ENCODE results near the gene ZNF157. TPM values are rescaled to one million over a fixed set of nuclear protein-coding genes. Genes with fewer than 3 reads are reported as not detected.
A peak's percentile ranks its signal among the peaks of the same experiment; 100 is the strongest.

Gene ZNF157
- total RNA-seq, 1 experiment from 2014 or later = 0.44 TPM

DNA sequence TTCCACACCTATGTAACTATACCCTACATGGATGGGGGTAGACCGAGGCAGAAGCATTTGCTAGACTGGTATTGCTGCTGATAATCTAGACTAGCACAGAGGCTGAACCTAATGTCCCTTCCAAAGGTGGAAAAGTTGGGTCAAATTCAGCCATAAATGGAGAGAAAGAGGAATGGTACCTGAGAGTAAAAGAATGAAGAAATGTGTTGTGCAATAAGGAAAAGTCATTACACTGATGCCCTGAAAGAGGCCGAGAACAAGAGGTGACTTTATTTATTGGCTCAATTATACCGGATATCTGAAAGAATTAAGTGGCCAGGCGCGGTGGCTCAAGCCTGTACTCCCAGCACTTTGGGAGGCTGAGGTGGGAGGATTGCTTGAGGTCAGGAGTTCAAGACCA, 60.5 kb downstream of the ZNF157 start:
- in situ Hi-C loops (cut with HindIII; ENCODE audit: low sequenced_read_pairs) = no loop called here
- no peak for DNase-seq (ENCODE audit: low spot score)

DNA sequence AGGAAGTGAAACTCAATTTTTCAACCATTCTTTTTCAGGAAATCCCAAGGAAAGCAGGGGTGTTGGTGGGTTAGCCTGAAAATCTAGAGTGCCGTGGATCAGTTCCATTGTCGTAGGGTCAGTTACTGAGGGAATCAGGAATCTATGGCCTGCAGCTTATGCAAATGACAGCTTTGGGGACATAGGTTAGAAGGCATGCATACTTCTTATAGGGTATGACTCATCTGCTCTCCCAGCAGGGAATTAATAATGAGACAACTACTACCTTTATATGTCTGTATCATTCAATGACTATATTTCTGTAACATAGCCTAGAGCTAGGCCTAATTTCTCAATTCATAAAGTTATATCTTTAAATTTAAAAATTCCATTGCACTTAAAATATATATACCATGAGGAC, 76.1 kb downstream of the ZNF157 start:
- DNase-seq (ENCODE audit: low spot score) = no peak
- in situ Hi-C loops (cut with HindIII; ENCODE audit: low sequenced_read_pairs) = no loop called here

DNA sequence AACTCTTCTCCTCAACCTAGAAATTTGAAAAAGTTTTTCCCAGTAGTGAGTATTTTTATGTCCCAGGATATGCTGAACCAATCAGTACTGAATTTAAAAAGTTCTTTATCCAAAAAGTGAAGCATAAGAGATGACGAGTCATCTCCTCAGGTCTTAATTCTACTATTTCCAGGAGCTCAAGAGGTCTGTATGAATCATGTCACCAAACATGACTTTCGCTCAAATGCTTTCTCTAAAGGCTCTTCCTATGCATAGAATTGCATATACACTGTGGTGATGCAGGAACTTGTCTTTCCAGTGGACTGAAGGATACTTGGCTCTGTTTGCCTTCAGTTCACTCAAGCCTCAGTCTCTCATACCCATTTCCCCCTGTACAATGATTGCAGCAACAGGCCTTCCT, 76.6 kb downstream of the ZNF157 start:
- in situ Hi-C loops (cut with HindIII; ENCODE audit: low sequenced_read_pairs) = no loop called here
- no peak for DNase-seq (ENCODE audit: low spot score)

DNA sequence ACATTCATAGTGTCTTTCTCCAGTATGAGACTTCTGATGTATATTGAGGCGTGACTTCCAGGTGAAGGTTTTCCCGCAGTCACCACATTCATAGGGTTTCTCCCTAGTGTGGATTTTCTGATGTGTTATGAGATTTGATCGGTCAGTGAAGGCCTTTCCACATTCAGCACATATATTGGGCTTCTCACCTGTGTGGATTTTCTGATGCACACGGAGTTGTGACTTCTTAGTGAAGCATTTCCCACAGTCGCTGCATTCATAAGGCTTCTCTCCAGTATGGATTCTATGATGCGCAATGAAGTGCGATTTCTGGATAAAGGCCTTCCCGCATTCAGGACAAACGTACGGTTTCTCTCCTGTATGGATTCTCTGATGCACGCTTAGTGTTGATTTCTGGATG, 77.2 kb downstream of the ZNF157 start:
- in situ Hi-C loops (cut with HindIII; ENCODE audit: low sequenced_read_pairs) = no loop called here

DNA sequence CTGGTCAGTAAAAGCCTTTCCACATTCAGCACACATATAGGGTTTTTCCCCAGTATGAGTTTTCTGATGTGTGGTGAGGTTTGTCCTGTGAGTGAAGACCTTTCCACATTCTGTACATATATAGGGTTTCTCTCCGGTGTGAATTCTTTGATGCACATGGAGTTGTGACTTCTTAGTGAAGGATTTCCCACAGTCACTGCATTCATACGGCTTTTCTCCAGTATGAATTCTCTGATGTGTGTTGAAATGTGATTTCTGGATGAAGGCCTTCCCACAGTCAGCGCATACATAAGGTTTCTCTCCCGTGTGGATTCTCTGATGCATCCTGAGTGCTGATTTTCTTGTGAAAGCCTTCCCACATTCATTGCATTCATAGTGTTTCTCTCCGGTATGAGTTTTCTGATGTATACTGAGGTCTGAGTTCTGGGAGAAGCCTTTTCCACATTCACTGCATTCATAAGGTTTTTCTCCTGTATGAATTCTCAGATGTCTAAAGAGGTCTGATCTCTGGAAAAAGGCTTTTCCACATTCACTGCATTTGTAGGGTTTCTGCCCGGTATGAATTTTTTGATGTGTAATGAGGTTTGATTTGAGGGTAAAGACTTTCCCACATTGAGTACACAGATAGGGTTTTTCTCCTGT, 77.9 kb downstream of the ZNF157 start:
- no peak for DNase-seq (ENCODE audit: low spot score)
- in situ Hi-C loops (cut with HindIII; ENCODE audit: low sequenced_read_pairs) = no loop called here

More for the DNA sequence above, 77.2 kb downstream of the ZNF157 start:
- no peak for DNase-seq (ENCODE audit: low spot score)

DNA sequence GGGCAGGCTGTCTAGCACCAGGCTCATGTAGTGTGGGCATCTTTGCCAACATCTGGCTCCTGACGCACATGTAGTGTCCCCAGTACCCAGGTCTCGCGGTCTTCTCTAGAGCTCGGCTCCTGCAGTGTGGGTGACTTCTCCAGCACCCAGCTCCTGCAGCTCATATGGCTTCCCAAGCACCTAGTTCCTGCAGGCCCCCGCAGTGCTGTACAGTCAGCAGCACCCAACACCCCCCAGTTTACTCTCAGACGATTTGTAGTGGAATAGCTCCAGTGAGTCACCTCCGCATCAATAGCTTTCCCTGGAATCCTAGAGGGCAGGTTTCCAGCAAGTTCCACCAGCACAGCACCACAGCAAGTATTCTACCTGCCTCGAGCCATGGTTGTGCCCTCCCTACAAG, 81.7 kb downstream of the ZNF157 start:
- in situ Hi-C loops (cut with HindIII; ENCODE audit: low sequenced_read_pairs) = no loop called here
- no peak for DNase-seq (ENCODE audit: low spot score)

DNA sequence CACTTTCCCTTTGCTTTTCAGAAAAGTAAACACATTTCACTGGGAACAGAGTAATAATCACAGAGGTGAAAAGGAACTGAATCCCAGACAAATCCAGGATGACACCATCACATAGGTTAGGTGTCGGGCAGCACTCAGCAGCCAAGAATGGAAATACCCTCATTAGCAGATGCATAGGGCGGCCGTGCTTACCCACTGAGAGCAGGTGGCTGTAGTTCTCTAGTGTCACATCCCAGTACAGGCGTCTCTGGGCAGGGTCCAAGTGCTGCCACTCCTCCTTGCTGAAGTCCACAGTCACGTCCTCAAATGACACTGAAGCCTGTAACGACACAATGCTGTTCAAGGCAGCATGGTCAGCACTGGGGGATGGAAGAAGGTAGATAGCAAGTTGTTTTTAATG, 85.7 kb downstream of the ZNF157 start:
- in situ Hi-C loops (cut with HindIII; ENCODE audit: low sequenced_read_pairs) = no loop called here
- peak; percentile 18 for DNase-seq (ENCODE audit: low spot score)

DNA sequence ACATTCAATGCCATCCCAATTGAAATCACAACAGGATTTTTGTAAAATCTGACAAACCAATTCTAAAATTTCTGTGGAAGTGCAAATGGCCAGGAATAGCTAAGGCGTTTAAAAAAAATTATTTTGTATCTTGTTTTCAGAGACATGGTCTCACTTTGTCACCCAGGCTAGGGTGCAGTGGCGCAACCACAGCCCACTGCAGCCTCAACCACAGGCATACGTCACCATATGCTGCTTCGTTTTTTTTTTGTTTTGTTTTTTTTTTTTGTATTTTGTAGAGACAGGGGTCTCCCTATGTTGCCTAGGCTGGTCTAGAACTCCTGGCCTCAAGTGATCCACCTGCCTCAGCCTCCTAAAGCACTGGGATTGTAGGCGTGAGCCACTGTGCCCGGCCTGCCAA, 88.2 kb downstream of the ZNF157 start:
- DNase-seq (ENCODE audit: low spot score) = no peak
- in situ Hi-C loops (cut with HindIII; ENCODE audit: low sequenced_read_pairs) = no loop called here

DNA sequence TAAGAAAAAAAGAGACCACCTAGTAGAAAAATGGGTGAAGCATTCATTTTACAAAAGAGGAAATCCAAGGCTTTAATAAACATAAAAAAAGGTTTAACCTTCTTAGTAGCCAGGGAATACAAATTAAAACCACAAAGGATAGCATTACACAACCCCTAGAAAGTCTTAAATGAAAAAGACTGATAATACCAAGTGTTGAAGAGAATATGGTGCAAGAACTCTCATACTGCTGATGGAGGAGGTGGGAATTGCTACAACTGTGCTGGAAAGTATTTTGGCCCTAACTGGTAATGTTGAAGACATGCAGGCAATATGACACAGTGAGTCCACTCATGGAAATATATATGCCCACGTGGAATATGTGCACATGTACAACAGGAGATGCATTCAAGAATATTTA, 90.2 kb downstream of the ZNF157 start:
- DNase-seq (ENCODE audit: low spot score) = no peak
- in situ Hi-C loops (cut with HindIII; ENCODE audit: low sequenced_read_pairs) = no loop called here

Other genes with a start within 250 kb of the ZNF157 start
- gene NDUFB11, start 225.9 kb upstream of the ZNF157 start, total RNA-seq (2014; rRNA removed; shearing (Covaris generic)) = 87.1 and 115 TPM in 2 replicates
- gene RBM10, start 225.4 kb upstream of the ZNF157 start, total RNA-seq (2014; rRNA removed; shearing (Covaris generic)) = 51.8 and 67.8 TPM in 2 replicates
- 198 and 217 TPM in 2 replicates for gene UBA1, start 176.7 kb upstream of the ZNF157 start, total RNA-seq (2014; rRNA removed; shearing (Covaris generic))
- 88.1 and 118 TPM in 2 replicates for gene CDK16, start 151.9 kb upstream of the ZNF157 start, total RNA-seq (2014; rRNA removed; shearing (Covaris generic))
- 53.1 and 57.3 TPM in 2 replicates for gene USP11, start 137.6 kb upstream of the ZNF157 start, total RNA-seq (2014; rRNA removed; shearing (Covaris generic))
- gene ZNF41, start 112.6 kb downstream of the ZNF157 start, total RNA-seq (2014; rRNA removed; shearing (Covaris generic)) = 3.4 and 6.3 TPM in 2 replicates
- 5.8 and 8.2 TPM in 2 replicates for gene ARAF, start 190.6 kb downstream of the ZNF157 start, total RNA-seq (2014; rRNA removed; shearing (Covaris generic))
- 43.0 and 56.7 TPM in 2 replicates for gene TIMP1, start 211.9 kb downstream of the ZNF157 start, total RNA-seq (2014; rRNA removed; shearing (Covaris generic))
- 0.61 TPM in 1 of 2 replicates, not detected in the other for gene SYN1, start 249.3 kb downstream of the ZNF157 start, total RNA-seq (2014; rRNA removed; shearing (Covaris generic))